ENCODE results near the gene GGPS1.

- no peak for TF ChIP-seq POLR2A (IDR thresholded peaks at IDR 0.05)
- TF ChIP-seq, protein P1, sequence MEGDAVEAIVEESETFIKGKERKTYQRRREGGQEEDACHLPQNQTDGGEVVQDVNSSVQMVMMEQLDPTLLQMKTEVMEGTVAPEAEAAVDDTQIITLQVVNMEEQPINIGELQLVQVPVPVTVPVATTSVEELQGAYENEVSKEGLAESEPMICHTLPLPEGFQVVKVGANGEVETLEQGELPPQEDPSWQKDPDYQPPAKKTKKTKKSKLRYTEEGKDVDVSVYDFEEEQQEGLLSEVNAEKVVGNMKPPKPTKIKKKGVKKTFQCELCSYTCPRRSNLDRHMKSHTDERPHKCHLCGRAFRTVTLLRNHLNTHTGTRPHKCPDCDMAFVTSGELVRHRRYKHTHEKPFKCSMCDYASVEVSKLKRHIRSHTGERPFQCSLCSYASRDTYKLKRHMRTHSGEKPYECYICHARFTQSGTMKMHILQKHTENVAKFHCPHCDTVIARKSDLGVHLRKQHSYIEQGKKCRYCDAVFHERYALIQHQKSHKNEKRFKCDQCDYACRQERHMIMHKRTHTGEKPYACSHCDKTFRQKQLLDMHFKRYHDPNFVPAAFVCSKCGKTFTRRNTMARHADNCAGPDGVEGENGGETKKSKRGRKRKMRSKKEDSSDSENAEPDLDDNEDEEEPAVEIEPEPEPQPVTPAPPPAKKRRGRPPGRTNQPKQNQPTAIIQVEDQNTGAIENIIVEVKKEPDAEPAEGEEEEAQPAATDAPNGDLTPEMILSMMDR (IDR thresholded peaks at IDR 0.05), result no peak
- TF ChIP-seq EP300 (IDR thresholded peaks at IDR 0.05), result no peak
Observed at GRCh38 chr1:235357485-235358373, 29.4 kb downstream of the GGPS1 start.
